ENCODE measurements around the gene STOML1. TPM values are rescaled to one million over a fixed set of nuclear protein-coding genes. Genes with fewer than 3 reads are reported as not detected.

The STOML1 gene
- total RNA-seq, 1 experiment from 2014 or later = 6.9 TPM

DNA sequence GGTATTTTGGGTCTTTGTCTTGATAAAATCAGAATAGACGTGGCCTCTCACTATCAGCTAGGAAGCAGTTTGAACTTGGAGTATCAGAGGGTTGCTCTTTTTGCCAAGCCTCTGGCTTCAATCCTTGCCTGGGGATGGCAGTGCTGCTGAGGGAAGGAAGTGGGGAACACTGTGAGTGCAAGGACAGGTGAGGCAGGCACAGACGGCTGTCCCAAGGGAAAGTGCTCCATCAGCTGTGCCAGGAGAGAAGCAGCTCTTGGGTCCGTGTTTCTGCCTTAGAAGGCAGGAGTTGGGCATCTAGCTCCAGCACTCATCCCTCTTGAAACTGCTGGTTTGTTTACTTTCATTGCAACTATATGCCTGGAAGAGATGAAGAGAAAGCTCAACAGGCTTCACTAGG, 35.6 kb upstream of the STOML1 start:
- in situ Hi-C loops (cut with HindIII; ENCODE audit: low pct_unique_long_range_greater_than_20kb, low sequenced_read_pairs) (no loop called here), intact Hi-C loops (cut with micrococcal nuclease; ENCODE audit: unreplicated experiment) (no loop called here)
- no peaks in the 10 kb centered on the region for H3K4me1 ChIP-seq (ENCODE audit: control insufficient read depth, insufficient read depth, low read length)
- ATAC-seq (no peak), DNase-seq (ENCODE audit: low read depth, low spot score) (no peak)
- H3K27ac ChIP-seq (ENCODE audit: low read length) = no peak overlapping the region
- TF ChIP-seq SIN3A (IDR thresholded peaks at IDR 0.05; ENCODE audit: borderline replicate concordance, insufficient read depth, low read depth, low read length) = no peak
- no peak for TF ChIP-seq TCF7L2 (IDR thresholded peaks at IDR 0.05; ENCODE audit: low read depth, low read length)
- TF ChIP-seq, protein P1, sequence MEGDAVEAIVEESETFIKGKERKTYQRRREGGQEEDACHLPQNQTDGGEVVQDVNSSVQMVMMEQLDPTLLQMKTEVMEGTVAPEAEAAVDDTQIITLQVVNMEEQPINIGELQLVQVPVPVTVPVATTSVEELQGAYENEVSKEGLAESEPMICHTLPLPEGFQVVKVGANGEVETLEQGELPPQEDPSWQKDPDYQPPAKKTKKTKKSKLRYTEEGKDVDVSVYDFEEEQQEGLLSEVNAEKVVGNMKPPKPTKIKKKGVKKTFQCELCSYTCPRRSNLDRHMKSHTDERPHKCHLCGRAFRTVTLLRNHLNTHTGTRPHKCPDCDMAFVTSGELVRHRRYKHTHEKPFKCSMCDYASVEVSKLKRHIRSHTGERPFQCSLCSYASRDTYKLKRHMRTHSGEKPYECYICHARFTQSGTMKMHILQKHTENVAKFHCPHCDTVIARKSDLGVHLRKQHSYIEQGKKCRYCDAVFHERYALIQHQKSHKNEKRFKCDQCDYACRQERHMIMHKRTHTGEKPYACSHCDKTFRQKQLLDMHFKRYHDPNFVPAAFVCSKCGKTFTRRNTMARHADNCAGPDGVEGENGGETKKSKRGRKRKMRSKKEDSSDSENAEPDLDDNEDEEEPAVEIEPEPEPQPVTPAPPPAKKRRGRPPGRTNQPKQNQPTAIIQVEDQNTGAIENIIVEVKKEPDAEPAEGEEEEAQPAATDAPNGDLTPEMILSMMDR (IDR thresholded peaks at IDR 0.05) = no peak
- TF ChIP-seq, protein P2, sequence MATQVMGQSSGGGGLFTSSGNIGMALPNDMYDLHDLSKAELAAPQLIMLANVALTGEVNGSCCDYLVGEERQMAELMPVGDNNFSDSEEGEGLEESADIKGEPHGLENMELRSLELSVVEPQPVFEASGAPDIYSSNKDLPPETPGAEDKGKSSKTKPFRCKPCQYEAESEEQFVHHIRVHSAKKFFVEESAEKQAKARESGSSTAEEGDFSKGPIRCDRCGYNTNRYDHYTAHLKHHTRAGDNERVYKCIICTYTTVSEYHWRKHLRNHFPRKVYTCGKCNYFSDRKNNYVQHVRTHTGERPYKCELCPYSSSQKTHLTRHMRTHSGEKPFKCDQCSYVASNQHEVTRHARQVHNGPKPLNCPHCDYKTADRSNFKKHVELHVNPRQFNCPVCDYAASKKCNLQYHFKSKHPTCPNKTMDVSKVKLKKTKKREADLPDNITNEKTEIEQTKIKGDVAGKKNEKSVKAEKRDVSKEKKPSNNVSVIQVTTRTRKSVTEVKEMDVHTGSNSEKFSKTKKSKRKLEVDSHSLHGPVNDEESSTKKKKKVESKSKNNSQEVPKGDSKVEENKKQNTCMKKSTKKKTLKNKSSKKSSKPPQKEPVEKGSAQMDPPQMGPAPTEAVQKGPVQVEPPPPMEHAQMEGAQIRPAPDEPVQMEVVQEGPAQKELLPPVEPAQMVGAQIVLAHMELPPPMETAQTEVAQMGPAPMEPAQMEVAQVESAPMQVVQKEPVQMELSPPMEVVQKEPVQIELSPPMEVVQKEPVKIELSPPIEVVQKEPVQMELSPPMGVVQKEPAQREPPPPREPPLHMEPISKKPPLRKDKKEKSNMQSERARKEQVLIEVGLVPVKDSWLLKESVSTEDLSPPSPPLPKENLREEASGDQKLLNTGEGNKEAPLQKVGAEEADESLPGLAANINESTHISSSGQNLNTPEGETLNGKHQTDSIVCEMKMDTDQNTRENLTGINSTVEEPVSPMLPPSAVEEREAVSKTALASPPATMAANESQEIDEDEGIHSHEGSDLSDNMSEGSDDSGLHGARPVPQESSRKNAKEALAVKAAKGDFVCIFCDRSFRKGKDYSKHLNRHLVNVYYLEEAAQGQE (IDR thresholded peaks at IDR 0.05; ENCODE audit: insufficient read depth in 1 of 2, low read depth in 2 of 2, low read length in 1 of 2) = no peak
- no peak for TF ChIP-seq POLR2AphosphoS5 (IDR thresholded peaks at IDR 0.05; ENCODE audit: low read depth, low read length)
- H3K9me3 ChIP-seq (ENCODE audit: control insufficient read depth, insufficient read depth, low read depth, low read length) = no peaks in the 10 kb centered on the region
- H3K4me3 ChIP-seq (ENCODE audit: low read depth in 2 of 2, low read length in 2 of 2) = no peak overlapping the region
- CTCF ChIA-PET = interaction anchor here (0.7 kb wide), 1 partner anchor 9 kb away, joined by 3 read pairs; no protein-coding TSS in a partner anchor
- H3K36me3 ChIP-seq (ENCODE audit: control insufficient read depth, insufficient read depth, low read length) = peaks cover 2% of the 10 kb centered on the region; the same call in 1 of the 2 replicates
- no TSS peak for BruUV-seq (replicated peaks)
- POLR2A ChIA-PET = no interaction called here
- H3K27me3 ChIP-seq (ENCODE audit: control insufficient read depth, insufficient read depth, low read length) = no peaks in the 10 kb centered on the region

DNA sequence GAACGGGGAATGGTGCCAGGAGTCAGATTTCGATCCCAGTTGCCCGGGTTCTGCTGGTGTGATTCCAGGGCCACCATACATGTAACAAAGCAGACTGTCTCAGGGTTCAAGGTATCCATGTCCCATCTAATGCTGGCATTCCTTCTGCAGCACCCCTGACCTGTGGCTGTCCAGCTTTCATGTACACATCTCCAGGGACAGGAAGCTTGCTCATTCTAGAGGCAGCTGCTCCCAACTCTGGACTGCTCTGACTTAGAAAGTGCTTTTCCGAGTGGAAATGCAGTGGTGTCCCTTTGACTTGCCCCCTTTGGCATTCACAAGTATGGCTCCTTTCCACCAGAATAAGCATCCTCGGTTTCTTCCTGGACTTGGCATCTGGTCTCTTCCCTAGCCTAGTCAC, 33.3 kb upstream of the STOML1 start:
- no peaks in the 10 kb centered on the region for H3K27me3 ChIP-seq (ENCODE audit: control insufficient read depth, insufficient read depth, low read length)
- H3K27ac ChIP-seq (ENCODE audit: low read length) = no peak overlapping the region
- H3K9me3 ChIP-seq (ENCODE audit: control insufficient read depth, insufficient read depth, low read depth, low read length) = no peaks in the 10 kb centered on the region
- H3K36me3 ChIP-seq (ENCODE audit: control insufficient read depth, insufficient read depth, low read length) = peaks cover 2% of the 10 kb centered on the region; the same call in 1 of the 2 replicates
- ChIA-PET POLR2A (interaction anchor here (0.7 kb wide), 1 partner anchor 119 kb away, joined by 3 read pairs; no protein-coding TSS in a partner anchor), CTCF (interaction anchor here (1.5 kb wide), 1 partner anchor 11 kb away, joined by 3 read pairs; no protein-coding TSS in a partner anchor)
- TF ChIP-seq, protein P1 (IDR thresholded peaks at IDR 0.05) = no peak
- no peak for TF ChIP-seq SIN3A (IDR thresholded peaks at IDR 0.05; ENCODE audit: borderline replicate concordance, insufficient read depth, low read depth, low read length)
- no peak for TF ChIP-seq TCF7L2 (IDR thresholded peaks at IDR 0.05; ENCODE audit: low read depth, low read length)
- TF ChIP-seq POLR2AphosphoS5 (IDR thresholded peaks at IDR 0.05; ENCODE audit: low read depth, low read length) = no peak
- TF ChIP-seq, protein P2 (IDR thresholded peaks at IDR 0.05; ENCODE audit: insufficient read depth in 1 of 2, low read depth in 2 of 2, low read length in 1 of 2) = no peak
- in situ Hi-C loops (cut with HindIII; ENCODE audit: low pct_unique_long_range_greater_than_20kb, low sequenced_read_pairs) = no loop called here
- intact Hi-C loops (cut with micrococcal nuclease; ENCODE audit: unreplicated experiment) = no loop called here
- H3K4me3 ChIP-seq (ENCODE audit: low read depth in 2 of 2, low read length in 2 of 2) = no peak overlapping the region
- ATAC-seq (no peak), DNase-seq (ENCODE audit: low read depth, low spot score) (no peak)
- BruUV-seq (replicated peaks) = no TSS peak
- no peaks in the 10 kb centered on the region for H3K4me1 ChIP-seq (ENCODE audit: control insufficient read depth, insufficient read depth, low read length)

Measured in Panc1 (cell line).